ENCODE measurements around the gene CLIP3.

Gene CLIP3

GRCh38 chr19:35975608-35976214, 57.0 kb downstream of the CLIP3 start:
- FAIRE-seq = no peak

- FAIRE-seq = no peak
Measured at GRCh38 chr19:35973487-35973886, 59.2 kb downstream of the CLIP3 start.

- no peak for FAIRE-seq
Measured at GRCh38 chr19:35966771-35967170, 65.9 kb downstream of the CLIP3 start.

All from endometrium (tissue), 2 donors.